WTC11 (cell line): ENCODE results near the gene SDCCAG8. TPM values are rescaled to one million over a fixed set of nuclear protein-coding genes. Genes with fewer than 3 reads are reported as not detected.
A peak's percentile ranks its signal among the peaks of the same experiment; 100 is the strongest.

Source experiments
- ATAC-seq: fragments of 200-7000 bp; cut with Tn5 transposase; 2 replicates; pipeline ENCODE4 v1.10.0; 2021; ENCODE audit warnings: mild to moderate bottlenecking, moderate library complexity
- CTCF ChIA-PET: fragments of 300-600 bp; sonication (Branson Sonifier 250); formaldehyde crosslinking; loops from one replicate; lab custom pipeline; 2021; ENCODE audit warnings: antibody characterized with exemption; lab: Charles Lee
- POLR2A ChIA-PET: fragments of 350-600 bp; sonication (Branson Sonifier 250); formaldehyde crosslinking; loops from one replicate; lab custom pipeline; 2021; ENCODE audit warnings: antibody characterized with exemption; lab: Charles Lee
- DNase-seq: peaks from one replicate; pipeline ENCODE4 v3.0.0; 2021; ENCODE audit warnings: low spot score
- H3K27ac Mint-ChIP-seq: 2 replicates; pipeline ENCODE4 v1.8.0; 2021; ENCODE audit warnings: mixed read lengths
- H3K27me3 Mint-ChIP-seq: 2 replicates; pipeline ENCODE4 v1.8.0; 2021; ENCODE audit warnings: low read depth, mild to moderate bottlenecking, moderate library complexity, mixed read lengths
- H3K36me3 Mint-ChIP-seq: 2 replicates; pipeline ENCODE4 v1.8.0; 2021; ENCODE audit warnings: mixed read lengths
- H3K4me1 Mint-ChIP-seq: 2 replicates; pipeline ENCODE4 v1.8.0; 2022; ENCODE audit warnings: mixed read lengths
- H3K4me3 Mint-ChIP-seq: 2 replicates; pipeline ENCODE4 v1.8.0; 2021; ENCODE audit warnings: mild to moderate bottlenecking, moderate library complexity, mixed read lengths
- H3K9me3 Mint-ChIP-seq: 2 replicates; pipeline ENCODE4 v1.8.0; 2021; ENCODE audit warnings: mixed read lengths
- ELF4 ChIP-seq: sonication (generic); formaldehyde crosslinking; IDR thresholded peaks from 2 replicates; pipeline ENCODE4 v1.8.1; 2022; ENCODE audit warnings: low read depth, mild to moderate bottlenecking, moderate library complexity, missing genetic modification reagents
- HMGXB4 ChIP-seq: sonication (generic); formaldehyde crosslinking; IDR thresholded peaks from 2 replicates; pipeline ENCODE4 v1.8.1; 2023; ENCODE audit warnings: mild to moderate bottlenecking, moderate library complexity, missing genetic modification reagents
- NFYB ChIP-seq: sonication (generic); formaldehyde crosslinking; conservative IDR thresholded peaks from 2 replicates; pipeline ENCODE4 v1.8.0; 2022; ENCODE audit warnings: low read depth, missing genetic modification reagents
- NR1H2 ChIP-seq: sonication (generic); formaldehyde crosslinking; IDR thresholded peaks from 2 replicates; pipeline ENCODE4 v1.9.0; 2021; ENCODE audit warnings: mild to moderate bottlenecking, moderate library complexity, missing genetic modification reagents
- NR2C2 ChIP-seq: sonication (generic); formaldehyde crosslinking; IDR thresholded peaks from 2 replicates; pipeline ENCODE4 v1.8.0; 2022; ENCODE audit warnings: mild to moderate bottlenecking, missing genetic modification reagents
- SMAD4 ChIP-seq: sonication (generic); formaldehyde crosslinking; IDR thresholded peaks from 2 replicates; pipeline ENCODE4 v1.8.0; 2022; ENCODE audit warnings: mild to moderate bottlenecking, missing genetic modification reagents
- USF2 ChIP-seq: sonication (generic); formaldehyde crosslinking; IDR thresholded peaks from 2 replicates; pipeline ENCODE4 v1.8.1; 2023; ENCODE audit warnings: mild to moderate bottlenecking, missing genetic modification reagents, moderate library complexity
- ZBTB43 ChIP-seq: sonication (generic); formaldehyde crosslinking; IDR thresholded peaks from 2 replicates; pipeline ENCODE4 v1.8.1; 2023; ENCODE audit warnings: mild to moderate bottlenecking, missing genetic modification reagents
- ZNF425 ChIP-seq: fragments of 250-450 bp; sonication (Bioruptor Pico); conservative IDR thresholded peaks from 2 replicates; pipeline ENCODE4 v1.9.0; 2021; ENCODE audit warnings: mild to moderate bottlenecking
- total RNA-seq: library from RNA; stranded (reverse); gene quantifications from 3 replicates; pipeline ENCODE4 v1.2.3, GENCODE V29; 2021
- TF ChIP-seq, protein P1 (sequence below): sonication (generic); formaldehyde crosslinking; IDR thresholded peaks from 2 replicates; pipeline ENCODE4 v1.8.0; 2023; ENCODE audit warnings: missing genetic modification reagents, mild to moderate bottlenecking, borderline replicate concordance
- TF ChIP-seq, protein P2 (sequence below): fragments of 250-450 bp; sonication (Bioruptor Pico); IDR thresholded peaks from 2 replicates; pipeline ENCODE4 v1.9.0; 2021; ENCODE audit warnings: mild to moderate bottlenecking, borderline replicate concordance
- TF ChIP-seq, protein P3 (sequence below): sonication (generic); formaldehyde crosslinking; IDR thresholded peaks from 2 replicates; pipeline ENCODE4 v1.8.0; 2023; ENCODE audit warnings: mild to moderate bottlenecking, missing genetic modification reagents

SDCCAG8 gene
- total RNA-seq, 1 experiment from 2014 or later: 44.3 TPM

DNA sequence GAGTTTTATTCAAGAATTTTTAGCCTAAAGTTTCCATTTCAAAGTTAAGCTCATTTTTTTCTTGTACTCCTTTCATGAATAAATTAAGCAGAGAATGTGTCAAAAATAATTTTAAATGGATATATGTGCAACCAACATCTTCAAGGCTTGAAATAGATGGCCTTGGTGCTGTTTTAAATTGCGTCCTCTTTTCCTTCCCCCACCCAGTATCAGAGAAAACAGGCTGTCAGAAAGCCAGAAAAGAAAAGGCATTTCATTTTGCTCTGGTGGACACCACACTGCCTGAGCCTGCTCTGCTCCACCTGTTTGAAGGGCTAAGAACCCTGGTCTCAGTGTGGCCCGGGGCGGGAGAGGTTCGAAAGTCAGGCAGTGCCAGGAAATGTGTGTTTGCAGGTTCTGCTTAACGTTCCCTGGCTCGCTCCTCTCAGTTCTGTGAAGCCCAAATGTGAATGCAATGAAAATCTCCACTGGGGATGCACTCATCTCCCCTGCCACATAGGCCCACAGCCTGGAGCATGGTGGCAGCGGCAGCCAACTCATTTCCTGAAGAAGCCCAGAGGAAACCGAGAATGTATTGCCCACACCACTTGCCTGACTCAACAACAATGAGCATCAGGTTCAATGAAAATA lies 134.4 kb downstream of the SDCCAG8 start:
- DNase-seq (no peak), ATAC-seq (peak; percentile 29)
- ChIA-PET CTCF (interaction anchor here (1.4 kb wide), 1 partner anchor 19 kb away, joined by 5 read pairs; no protein-coding TSS in a partner anchor), POLR2A (no interaction called here)
- Mint-ChIP-seq H3K4me3 (no peak overlapping the region), H3K27me3 (no peaks in the 10 kb centered on the region), H3K4me1 (peaks cover 39% of the 10 kb centered on the region), H3K27ac (peak overlapping the region; percentile 78), H3K9me3 (no peaks in the 10 kb centered on the region), H3K36me3 (no peaks in the 10 kb centered on the region)
- TF ChIP-seq USF2 (CRISPR knock-in tag): no peak
- TF ChIP-seq, protein P1, sequence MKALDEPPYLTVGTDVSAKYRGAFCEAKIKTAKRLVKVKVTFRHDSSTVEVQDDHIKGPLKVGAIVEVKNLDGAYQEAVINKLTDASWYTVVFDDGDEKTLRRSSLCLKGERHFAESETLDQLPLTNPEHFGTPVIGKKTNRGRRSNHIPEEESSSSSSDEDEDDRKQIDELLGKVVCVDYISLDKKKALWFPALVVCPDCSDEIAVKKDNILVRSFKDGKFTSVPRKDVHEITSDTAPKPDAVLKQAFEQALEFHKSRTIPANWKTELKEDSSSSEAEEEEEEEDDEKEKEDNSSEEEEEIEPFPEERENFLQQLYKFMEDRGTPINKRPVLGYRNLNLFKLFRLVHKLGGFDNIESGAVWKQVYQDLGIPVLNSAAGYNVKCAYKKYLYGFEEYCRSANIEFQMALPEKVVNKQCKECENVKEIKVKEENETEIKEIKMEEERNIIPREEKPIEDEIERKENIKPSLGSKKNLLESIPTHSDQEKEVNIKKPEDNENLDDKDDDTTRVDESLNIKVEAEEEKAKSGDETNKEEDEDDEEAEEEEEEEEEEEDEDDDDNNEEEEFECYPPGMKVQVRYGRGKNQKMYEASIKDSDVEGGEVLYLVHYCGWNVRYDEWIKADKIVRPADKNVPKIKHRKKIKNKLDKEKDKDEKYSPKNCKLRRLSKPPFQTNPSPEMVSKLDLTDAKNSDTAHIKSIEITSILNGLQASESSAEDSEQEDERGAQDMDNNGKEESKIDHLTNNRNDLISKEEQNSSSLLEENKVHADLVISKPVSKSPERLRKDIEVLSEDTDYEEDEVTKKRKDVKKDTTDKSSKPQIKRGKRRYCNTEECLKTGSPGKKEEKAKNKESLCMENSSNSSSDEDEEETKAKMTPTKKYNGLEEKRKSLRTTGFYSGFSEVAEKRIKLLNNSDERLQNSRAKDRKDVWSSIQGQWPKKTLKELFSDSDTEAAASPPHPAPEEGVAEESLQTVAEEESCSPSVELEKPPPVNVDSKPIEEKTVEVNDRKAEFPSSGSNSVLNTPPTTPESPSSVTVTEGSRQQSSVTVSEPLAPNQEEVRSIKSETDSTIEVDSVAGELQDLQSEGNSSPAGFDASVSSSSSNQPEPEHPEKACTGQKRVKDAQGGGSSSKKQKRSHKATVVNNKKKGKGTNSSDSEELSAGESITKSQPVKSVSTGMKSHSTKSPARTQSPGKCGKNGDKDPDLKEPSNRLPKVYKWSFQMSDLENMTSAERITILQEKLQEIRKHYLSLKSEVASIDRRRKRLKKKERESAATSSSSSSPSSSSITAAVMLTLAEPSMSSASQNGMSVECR: no peak
- no peak for TF ChIP-seq HMGXB4 (CRISPR knock-in tag)
- TF ChIP-seq NFYB (CRISPR knock-in tag): no peak
- TF ChIP-seq ELF4 (CRISPR knock-in tag): no peak

- CTCF ChIA-PET: interaction anchor here (1.9 kb wide), 1 partner anchor 48 kb away, joined by 5 read pairs; no protein-coding TSS in a partner anchor
- H3K9me3 Mint-ChIP-seq: no peaks in the 10 kb centered on the region
These were observed 135.5 kb downstream of the SDCCAG8 start for GRCh38 chr1:243391355-243391754.

DNA sequence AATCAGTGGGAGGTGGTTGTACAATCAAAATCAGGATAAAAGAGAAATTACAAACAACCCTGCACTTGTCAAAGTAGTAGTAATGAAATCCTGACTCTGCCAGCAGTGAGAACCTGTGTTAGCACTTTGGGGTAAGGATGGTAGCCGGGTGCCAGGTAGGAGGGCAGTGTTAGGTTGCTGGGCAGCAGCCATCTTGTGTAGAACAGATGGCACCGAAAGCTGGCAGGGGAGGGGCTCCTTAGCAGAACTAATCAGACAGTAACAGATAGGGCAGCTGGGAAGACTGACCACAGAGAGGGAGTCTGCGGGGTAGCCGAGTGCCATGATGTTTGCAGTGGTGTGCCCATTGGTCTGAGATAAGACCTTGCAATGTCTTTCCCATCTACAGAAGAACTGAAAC lies 137.3 kb downstream of the SDCCAG8 start:
- DNase-seq (no peak), ATAC-seq (no peak)
- TF ChIP-seq NR2C2: no peak
- TF ChIP-seq, protein P2, sequence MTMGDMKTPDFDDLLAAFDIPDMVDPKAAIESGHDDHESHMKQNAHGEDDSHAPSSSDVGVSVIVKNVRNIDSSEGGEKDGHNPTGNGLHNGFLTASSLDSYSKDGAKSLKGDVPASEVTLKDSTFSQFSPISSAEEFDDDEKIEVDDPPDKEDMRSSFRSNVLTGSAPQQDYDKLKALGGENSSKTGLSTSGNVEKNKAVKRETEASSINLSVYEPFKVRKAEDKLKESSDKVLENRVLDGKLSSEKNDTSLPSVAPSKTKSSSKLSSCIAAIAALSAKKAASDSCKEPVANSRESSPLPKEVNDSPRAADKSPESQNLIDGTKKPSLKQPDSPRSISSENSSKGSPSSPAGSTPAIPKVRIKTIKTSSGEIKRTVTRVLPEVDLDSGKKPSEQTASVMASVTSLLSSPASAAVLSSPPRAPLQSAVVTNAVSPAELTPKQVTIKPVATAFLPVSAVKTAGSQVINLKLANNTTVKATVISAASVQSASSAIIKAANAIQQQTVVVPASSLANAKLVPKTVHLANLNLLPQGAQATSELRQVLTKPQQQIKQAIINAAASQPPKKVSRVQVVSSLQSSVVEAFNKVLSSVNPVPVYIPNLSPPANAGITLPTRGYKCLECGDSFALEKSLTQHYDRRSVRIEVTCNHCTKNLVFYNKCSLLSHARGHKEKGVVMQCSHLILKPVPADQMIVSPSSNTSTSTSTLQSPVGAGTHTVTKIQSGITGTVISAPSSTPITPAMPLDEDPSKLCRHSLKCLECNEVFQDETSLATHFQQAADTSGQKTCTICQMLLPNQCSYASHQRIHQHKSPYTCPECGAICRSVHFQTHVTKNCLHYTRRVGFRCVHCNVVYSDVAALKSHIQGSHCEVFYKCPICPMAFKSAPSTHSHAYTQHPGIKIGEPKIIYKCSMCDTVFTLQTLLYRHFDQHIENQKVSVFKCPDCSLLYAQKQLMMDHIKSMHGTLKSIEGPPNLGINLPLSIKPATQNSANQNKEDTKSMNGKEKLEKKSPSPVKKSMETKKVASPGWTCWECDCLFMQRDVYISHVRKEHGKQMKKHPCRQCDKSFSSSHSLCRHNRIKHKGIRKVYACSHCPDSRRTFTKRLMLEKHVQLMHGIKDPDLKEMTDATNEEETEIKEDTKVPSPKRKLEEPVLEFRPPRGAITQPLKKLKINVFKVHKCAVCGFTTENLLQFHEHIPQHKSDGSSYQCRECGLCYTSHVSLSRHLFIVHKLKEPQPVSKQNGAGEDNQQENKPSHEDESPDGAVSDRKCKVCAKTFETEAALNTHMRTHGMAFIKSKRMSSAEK (CRISPR knock-in tag): no peak
- TF ChIP-seq ZNF425 (CRISPR knock-in tag): no peak
- TF ChIP-seq SMAD4: no peak
- no peak for TF ChIP-seq ZBTB43 (CRISPR knock-in tag)
- TF ChIP-seq, protein P3, sequence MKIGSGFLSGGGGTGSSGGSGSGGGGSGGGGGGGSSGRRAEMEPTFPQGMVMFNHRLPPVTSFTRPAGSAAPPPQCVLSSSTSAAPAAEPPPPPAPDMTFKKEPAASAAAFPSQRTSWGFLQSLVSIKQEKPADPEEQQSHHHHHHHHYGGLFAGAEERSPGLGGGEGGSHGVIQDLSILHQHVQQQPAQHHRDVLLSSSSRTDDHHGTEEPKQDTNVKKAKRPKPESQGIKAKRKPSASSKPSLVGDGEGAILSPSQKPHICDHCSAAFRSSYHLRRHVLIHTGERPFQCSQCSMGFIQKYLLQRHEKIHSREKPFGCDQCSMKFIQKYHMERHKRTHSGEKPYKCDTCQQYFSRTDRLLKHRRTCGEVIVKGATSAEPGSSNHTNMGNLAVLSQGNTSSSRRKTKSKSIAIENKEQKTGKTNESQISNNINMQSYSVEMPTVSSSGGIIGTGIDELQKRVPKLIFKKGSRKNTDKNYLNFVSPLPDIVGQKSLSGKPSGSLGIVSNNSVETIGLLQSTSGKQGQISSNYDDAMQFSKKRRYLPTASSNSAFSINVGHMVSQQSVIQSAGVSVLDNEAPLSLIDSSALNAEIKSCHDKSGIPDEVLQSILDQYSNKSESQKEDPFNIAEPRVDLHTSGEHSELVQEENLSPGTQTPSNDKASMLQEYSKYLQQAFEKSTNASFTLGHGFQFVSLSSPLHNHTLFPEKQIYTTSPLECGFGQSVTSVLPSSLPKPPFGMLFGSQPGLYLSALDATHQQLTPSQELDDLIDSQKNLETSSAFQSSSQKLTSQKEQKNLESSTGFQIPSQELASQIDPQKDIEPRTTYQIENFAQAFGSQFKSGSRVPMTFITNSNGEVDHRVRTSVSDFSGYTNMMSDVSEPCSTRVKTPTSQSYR (CRISPR knock-in tag): no peak
- POLR2A ChIA-PET: no interaction called here
- no peaks in the 10 kb centered on the region for H3K9me3 Mint-ChIP-seq
- H3K27me3 Mint-ChIP-seq: no peaks in the 10 kb centered on the region
- CTCF ChIA-PET: no interaction called here
- peaks cover 38% of the 10 kb centered on the region for H3K4me1 Mint-ChIP-seq
- H3K36me3 Mint-ChIP-seq: no peaks in the 10 kb centered on the region
- H3K4me3 Mint-ChIP-seq: no peak overlapping the region
- no peak overlapping the region for H3K27ac Mint-ChIP-seq

More at GRCh38 chr1:243391355-243391754, 135.5 kb downstream of the SDCCAG8 start:
- DNase-seq (no peak), ATAC-seq (peak; percentile 61)
- H3K27ac Mint-ChIP-seq: no peak overlapping the region
- peaks cover 39% of the 10 kb centered on the region for H3K4me1 Mint-ChIP-seq
- H3K27me3 Mint-ChIP-seq: no peaks in the 10 kb centered on the region
- no peak overlapping the region for H3K4me3 Mint-ChIP-seq
- POLR2A ChIA-PET: no interaction called here
- no peaks in the 10 kb centered on the region for H3K36me3 Mint-ChIP-seq
- TF ChIP-seq NFYB (CRISPR knock-in tag): no peak
- TF ChIP-seq NR1H2 (CRISPR knock-in tag): no peak
- TF ChIP-seq, all 79 proteins: peak for 0
